PC-3 (cell line): ENCODE data around the gene TMEM51.

Source experiments
- CTCF ChIP-seq: fragments of 300-600 bp; sonication (generic); conservative IDR thresholded peaks from 2 replicates; pipeline ENCODE4 v1.5.1; 2017; ENCODE audit warnings: antibody characterized with exemption, low read depth, mild to moderate bottlenecking, low read length
- EZH2 ChIP-seq: fragments of 300-600 bp; sonication (generic); IDR thresholded peaks from one replicate; pipeline ENCODE4 v1.6.1; 2017; ENCODE audit warnings: antibody characterized with exemption, mild to moderate bottlenecking, low read length; ENCODE audit not compliant: unreplicated experiment
- EZH2phosphoT487 ChIP-seq: fragments of 300-600 bp; sonication (generic); IDR thresholded peaks from 2 replicates; pipeline ENCODE4 v1.6.1; 2018; ENCODE audit warnings: mild to moderate bottlenecking, antibody characterized with exemption, low read length, borderline replicate concordance

GRCh38 chr1:15215116-15215515, 61.6 kb downstream of the TMEM51 start:
- TF ChIP-seq CTCF (no peak), EZH2 (no peak), EZH2phosphoT487 (no peak)
